Measurements from ENCODE around the gene PRXL2B.
"Not testable (repeated sequence)": the region's sequence is repeated elsewhere in the genome, so short reads cannot be mapped to it uniquely, and the experiment has no call there.

PRXL2B gene

DNA sequence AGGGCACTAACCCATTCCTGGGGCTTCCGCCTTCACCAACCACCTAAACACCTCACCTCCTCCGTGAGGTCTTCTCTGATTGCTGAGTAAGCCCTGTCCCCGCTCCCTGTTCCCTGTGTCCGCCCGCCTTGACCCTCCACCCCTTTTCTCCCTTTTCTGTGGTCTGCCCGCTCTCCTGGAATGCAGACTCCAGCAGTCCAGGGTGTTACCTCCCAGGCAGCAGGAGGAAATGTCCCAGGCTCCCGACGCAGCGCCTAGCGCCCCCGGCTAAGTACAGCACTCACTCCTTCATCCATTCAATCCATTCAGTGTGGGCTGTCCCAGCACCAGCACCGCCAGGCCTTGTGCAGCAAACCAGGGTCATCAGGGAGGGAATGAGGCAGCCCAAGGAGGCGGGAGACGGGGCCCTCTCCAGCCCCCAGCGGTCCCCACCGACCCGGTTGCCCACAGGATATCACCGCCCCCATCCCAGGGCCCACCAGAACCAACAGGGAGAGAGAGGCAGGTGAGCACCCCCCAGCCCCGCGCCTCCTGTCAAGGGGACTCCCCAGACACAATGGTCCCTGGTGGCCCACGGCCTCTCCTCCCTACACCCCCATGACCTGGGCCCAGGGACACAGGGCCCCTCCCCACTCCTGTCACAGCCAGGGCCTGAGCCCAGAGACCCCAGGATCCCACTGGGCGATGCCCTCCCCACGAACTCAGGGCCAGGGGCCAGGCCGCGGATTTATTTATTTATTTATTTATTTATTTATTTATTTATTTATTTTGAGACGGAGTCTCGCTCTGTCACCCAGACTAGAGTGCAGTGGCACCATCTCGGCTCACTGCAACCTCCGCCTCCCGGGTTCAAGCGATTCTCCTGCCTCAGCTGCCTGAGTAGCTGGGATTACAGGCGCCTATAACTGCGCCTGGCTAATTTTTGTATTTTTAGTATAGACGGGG lies 20.2 kb upstream of the PRXL2B start:
- DNase-seq, result no peak

DNA sequence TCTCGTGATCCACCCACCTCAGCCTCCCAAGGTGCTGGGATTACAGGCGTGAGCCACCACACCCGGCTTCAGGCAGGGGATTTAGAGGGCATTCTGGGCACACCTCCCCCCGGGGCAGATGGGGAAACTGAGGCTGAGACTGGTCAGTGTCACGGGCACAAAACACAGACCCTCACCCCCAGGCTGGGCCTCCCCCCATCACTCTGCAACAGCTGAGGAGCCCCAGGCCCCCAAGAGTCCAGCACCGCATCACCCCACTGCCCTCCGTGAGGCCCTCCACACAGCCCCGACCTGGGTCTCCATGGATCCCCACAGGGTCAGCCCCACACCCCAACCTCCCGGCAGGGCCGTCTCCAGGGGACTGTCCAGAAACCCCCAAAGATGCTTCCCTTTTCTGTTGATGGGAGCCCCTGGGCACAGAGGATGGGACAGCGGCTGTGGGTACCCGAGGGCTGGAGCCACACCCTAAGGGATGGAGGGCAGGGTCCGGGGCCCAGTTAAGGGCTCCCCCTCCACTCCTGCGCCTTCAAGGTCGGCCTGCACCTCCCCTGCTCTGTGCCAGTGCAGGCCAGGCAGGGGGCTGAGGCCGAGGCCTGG lies 19.4 kb upstream of the PRXL2B start:
- DNase-seq, result no peak

DNA sequence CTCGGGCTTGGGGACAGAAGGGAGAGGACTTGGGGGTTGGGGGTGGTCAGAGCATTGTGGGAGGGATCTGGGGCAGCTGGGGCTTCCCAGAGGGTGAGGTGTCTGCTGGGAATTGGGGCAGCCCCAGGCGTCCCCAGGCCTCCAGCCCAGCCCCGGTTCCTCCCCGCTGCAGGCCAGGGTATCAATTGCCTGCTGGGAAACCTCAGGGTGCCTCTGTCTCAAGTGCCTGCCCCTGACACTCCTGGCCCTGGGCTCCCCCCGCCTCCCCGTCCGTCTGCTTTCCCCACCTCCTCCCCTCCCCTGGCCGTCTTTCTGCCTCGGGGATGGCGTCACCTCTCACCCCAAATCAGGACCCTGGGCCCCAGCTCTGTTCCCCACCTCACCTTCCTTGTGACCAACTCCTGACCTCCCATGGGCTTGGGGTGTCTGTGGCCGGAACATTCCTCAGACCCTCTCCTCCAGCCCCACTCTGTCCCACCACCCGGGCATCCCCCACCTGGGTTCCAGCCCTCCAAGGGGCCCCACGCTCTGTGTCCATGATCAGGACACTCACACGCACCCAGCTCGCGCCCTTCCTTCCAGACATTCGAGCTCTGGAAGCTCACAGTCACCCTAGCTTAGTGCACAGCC lies 18.3 kb upstream of the PRXL2B start:
- not testable (repeated sequence) for DNase-seq

DNA sequence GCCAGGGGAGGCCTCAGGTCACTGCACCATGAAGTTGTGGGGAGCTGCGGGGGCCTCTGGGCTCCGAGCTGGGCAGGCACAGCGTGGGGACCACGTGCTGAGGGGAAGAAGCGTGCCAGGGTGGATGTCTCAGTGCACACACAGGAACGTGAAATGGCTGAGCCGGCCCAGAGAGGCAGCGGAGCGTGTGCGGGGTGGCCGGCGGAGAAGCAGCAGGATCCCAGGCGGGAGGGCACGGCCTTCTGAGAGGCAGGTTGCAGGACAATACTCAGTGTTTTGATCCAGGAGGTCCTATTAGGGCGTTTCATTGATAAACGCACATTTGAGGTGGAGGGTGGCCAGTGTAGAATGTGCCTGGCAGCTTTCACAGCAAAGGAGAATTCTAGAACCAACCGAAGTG lies 17.5 kb upstream of the PRXL2B start:
- DNase-seq, result no peak

DNA sequence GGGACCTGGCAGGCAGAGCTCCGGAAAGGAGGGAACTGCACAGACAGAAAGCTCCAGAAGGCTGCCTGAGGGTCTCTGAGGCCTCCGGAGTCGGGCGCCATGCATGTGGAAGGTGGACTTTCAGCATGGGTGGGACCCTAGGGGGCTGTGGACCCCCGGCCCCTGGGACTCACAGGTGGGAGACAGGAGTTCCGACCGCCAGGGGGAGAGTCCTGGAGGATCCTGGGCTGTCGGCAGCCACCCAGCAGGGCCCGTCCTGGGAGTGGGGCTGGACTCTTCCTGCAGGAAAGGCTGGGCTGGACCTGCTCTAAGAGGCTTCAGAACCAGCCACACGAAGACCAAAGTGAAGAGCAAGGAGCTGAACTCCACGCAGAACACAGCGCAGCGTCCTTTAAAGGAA lies 16.9 kb upstream of the PRXL2B start:
- DNase-seq, result not testable (repeated sequence)

DNA sequence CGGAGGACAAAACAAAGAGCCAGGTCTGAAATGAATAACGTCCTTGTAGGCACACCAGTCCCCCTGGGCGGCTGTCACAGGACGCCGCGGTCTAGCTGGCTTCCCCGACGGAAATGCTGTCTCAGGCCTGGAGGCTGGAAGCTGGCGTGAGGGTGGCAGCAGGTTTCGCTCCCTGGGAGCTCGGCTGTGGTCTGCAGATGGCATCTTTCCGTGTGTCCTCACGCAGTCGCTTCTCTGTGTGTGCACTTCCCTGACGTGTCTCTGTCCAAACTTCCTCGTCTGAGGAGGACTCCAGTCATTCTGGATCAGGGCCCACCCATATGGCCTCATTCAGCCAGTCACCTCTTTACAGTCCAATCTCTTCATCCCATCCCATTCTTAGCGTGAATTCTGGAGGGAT lies 16.2 kb upstream of the PRXL2B start:
- no peak for DNase-seq

DNA sequence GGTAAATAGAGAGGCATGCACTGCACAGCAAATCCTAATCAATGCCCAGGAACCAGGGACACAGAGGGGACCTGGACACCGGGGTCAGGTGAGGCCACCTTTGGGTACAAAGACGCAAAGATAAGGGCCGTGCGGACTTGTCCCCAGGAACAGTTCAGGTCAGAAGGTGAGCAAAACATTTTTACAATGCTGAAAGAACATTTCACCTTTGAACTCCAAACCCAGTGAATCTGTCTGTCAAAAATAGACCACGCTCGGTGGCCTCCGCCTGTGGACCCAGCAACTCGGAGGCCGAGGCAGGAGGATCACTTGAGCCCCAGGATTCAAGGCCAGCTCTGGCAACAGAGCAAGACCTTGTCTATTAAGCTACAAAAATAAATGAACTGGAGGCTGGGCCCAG lies 15.2 kb upstream of the PRXL2B start:
- no peak for DNase-seq

DNA sequence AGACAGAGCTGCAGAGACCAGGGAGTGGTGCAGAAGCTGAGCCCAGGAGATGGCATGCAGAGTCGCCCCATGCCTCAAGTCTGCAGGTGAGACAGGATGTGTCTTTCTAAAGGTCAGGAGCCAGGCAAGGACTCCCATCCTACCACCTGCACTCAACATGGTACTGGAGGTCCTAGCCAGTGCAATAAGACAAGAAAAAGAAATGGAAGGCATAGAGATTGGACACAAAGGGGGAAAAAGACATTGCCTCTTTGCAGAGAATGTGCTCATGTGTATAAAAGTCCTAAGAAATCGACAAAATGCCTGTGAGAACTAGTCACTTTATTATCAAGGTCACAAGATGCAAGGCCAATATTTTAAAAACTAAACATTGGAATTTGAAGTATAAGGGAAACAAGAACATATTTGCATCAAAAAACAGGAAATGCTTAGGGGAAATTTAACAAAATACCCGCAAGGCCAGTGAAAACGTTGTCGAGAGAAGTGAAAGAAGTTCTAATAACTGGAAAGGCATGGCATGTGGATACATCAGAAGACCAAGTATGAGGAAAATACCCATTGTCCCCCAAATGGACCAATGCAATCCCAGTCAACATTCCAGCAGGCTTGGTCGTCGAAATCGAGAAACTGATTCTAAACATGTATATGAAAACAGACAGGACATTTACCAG lies 13.2 kb upstream of the PRXL2B start:
- DNase-seq, result no peak

DNA sequence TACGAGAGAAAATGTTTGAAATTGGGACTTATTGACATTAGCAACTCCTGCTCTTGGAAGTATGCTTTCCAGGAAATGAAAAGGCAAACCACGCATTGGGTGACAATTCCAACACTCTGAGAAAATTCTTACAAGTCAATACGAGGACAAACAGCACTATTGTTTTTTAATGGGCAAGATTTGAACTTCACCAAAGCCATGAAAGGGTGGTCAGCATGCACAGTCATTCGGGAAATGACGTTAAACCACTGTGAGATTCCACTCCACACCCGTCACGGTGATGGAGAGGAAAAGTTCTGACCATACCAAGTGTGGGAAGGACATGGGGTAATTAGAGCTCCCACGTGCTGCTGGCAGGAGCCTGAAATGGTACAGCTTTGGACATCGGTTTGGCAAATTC lies 12.2 kb upstream of the PRXL2B start:
- DNase-seq, result no peak

DNA sequence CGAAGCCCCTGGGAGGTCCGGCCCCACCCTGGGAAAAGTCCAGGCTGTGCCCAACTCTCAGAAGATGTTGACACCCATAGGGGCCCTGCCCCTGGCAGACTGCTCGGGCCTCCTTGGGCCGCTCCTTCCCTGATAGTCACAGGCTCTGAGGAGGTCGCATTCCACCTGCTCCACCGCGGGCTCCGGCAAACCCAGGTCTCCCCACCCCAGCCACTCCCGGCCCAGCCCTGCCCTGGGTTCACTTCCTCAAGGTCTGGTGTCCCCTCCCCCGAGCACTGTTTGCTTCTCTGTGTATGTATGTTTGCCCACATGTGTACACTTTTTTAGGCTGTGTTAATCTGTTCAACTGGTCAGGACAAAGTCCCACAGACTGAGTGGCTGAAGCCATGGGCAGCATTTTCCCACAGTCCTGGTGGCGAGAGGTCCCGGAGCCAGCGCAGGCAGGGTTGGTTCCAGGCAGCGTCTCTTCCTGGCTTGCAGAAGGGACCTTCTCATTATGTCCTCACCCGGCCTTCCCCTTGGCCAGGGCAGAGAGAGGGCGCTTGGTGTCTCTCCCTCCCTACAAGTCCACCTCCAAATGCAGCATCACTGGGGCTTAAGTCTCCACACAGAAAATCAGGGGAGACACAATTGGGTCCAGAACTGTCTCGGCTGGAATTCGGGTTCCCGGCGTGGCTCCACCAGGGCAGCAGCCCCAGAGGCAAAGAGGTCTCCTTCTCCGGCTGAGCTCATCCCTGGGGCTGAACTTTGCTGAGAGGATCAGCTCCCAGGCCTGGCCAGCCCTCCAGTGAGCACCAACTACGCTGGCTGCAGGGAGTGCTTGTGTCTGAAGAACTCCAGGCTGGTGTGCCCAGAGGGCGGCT lies 10.5 kb upstream of the PRXL2B start:
- no peak for DNase-seq

DNA sequence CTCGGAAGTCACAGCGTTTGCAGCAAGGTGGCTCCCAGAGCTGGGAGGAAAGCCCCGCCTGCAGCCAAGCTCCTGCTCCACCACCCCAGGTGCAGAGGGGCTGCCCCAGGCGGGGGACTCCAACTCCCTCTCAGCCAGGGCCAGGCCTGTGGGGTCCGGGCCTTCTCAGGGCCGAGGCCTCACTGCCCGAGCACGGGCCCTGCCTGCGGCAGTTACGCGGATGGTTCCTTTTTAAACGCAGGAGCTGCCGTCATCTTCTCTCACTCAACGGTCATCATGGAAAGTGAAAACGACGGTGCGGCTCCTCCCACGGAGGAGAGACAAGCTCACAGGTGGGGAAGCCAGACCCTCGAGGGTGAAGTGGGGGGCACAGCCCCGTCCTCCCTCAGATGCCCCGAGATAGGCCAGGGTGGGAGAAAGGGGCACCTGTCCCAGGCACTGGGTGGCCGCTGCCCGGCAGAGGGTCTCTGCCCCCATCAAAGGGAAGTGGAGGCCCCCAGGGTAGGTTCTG lies 9.0 kb upstream of the PRXL2B start:
- DNase-seq, result peak; percentile 57

DNA sequence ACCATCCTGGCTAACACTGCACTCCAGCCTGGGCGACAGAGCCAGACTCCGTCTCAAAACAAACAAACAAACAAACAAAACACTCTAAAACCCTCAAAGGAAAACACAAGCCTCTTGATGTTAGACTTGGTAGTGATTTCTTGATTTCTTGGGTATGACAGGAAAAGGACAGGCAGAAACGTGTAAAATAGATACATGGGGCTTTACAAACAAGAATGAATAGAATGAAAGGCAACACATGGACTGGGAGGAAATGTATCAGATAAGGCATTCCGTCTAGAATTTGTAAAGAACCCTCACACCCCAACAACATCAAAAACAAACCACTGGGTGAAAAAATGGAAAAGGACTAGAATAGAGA lies 7.8 kb upstream of the PRXL2B start:
- DNase-seq, result no peak

DNA sequence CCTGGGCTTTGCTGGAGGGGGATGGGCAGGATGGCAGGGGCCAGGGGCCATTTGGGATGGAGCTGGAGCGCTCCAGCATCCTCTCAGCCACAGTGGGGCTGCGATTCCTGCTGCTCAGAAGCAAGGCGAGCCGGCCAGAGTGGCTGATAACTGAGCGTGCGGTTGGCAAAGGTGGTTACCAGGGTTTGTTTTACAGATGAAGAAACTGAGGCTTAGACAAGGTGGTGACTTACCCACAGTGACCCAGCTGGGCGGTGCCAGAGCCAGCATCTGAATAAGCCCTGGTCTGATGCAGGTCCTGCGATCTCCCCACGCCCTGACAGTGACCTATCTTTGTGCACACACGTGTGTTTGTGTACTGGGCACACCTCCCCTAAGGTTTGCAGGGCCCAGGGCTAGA lies 5.9 kb upstream of the PRXL2B start:
- no peak for DNase-seq

DNA sequence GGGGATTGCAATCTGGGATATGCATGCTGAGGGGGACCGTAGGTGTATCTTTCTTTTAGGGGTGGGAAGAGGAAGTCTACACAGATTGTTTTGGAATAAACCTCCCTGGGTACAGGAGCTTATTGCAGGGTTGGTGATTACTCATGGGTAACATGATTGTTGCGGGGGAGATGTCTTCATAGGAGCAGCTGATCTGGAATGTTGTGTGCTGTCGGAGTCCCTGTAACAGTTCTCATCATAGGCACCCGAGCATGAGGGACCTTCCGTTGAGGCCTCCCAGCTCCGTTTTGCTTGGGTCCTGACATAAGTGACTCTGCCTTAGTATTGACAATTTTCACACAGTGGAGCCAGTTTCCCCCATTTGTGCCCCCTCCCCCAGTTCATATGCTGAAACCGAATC lies 4.2 kb upstream of the PRXL2B start:
- DNase-seq, result no peak

DNA sequence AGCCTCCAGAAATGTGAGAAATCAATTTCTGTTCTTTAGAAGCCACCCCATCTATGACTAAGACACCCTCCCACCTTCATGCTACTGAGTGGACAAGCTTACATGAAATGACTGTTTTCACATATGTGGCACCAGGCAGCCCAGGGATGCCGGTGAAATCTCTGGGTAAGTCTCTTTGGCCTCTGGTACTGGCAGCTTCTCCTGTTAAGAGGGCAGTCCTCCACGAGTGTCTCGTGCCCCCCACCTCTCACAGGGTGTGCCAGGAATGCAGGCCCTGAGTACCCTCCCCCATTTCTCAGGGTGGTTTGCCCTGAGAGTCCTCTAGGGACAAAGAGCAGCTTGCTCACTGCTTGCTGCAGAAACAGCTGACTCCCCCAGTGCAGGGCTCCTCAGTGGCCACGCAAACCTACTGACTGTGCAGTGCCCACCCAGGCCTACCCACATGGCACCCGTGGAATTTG lies 3.2 kb upstream of the PRXL2B start:
- no peak for DNase-seq

DNA sequence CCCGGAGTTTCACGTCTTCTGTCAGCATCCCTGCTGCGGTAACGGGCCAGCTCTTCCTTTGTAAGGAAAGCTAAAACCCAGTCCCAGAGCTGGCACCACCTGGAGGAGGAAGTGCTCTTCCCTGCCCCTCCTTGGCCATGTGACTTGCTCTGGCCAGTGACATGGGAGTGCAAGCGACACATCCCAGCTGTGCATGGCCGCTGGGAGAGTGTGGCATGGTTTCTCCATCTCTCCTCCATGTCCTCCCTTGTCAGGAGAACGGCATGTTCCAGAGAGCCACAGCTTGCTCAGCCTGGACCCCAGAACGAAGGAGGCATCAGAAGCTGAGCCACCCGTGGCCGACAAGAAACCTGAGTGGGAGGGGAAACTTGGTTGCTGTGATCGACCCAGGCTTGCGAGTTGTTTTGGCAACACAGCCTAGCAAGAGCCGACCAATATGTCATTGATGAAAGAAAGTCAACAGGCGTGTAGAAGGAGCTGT lies 2.7 kb upstream of the PRXL2B start:
- peak; percentile 58 for DNase-seq

DNA sequence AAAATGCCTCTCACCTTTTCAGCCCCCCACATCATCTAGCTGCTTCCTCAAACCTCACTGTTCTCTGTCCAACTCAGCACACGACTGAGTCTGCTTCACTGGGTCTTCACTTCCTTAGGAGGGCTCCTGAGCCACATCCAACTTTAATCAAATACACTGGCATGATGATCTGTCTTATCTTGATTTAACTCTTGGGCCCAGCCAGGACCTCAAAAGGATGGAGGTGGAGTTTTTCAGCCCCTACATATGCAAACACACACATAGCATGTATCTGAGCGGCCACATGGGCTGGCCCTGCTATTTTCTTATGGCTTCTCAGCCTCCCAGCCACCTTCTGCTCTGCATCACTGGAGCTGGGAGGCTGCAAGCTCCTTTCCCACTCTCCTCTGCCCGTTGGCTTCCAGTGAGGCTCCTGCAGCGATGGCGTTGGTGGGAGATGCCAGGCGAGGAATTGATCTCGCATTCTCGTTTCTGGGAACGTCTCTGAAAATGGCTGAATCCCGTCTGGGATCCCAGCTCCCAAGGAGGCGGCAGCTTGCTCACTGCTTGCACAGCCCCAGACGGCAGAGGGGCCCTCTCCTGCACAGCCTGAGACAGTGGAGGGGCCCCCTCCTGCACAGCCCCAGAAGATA lies 1.8 kb upstream of the PRXL2B start:
- DNase-seq, result no peak

DNA sequence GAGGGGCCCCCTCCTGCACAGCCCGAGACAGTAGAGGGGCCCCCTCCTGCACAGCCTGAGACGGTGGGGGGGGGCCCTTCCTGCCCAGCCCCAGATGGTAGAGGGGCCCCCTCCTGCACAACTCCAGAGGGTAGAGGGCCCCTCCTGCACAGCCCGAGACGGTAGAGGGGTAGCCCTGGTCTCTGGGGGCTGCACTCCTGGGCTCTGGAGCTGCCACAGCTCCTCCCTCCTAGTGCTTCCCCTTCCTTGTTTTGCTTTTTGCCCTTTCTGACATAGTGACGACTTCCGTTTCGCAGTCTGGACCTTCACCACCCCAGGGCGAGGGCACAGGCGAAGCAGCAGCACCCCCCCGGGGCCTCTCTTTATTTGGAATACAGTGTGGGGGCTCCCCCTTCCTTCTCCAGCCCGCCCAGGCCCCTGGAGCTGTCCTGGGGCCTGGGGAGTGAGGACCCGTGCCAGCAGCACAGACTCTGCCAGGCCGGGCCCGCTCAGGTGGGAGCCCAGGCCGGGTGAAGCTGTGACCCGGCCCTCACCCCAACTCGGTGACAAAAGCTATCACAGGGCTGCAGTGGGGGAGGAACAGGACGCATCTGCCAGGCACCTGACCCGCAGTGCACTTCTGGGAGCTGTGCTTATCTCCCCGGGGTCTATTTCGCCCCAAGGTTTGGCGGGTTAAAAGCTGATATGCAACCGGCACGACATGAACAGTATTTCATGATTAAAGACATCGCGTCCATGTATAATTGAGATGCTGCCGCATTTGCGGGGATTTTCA lies 1.1 kb upstream of the PRXL2B start:
- peak; percentile 71 for DNase-seq

DNA sequence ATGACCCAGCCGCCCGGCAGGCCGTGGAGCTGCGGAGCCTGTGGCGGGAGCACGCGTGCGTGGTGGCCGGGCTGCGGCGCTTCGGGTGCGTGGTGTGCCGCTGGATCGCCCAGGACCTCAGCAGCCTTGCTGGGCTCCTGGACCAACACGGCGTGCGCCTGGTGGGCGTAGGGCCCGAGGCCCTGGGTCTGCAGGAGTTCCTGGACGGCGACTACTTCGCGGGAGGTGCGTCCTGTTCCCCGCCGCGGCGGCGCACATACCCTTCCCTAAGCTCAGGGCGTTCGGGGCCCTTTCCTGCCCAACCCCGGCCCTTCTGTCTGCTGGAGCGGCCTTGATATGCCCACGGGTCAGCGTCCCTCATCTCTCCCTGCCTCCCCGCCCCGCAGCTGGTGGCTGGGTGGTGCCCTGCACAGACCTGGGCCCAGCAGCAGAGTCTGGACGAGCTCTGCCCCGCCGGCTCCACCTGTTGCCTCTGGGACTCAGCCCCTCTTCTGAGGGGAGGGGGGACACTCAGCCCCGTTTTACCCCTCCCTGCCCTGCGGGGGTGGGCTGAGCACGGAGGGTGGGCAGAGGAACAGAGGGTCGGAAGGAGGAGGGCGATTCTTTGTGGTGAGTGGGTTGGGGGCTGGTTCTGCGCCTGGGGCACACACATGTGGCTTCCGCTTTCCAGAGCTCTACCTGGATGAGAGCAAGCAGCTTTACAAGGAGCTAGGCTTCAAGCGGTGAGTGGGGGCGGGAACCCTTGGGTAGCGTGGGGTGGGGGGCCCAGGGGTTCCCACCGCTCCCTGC lies 688 bp downstream of the PRXL2B start:
- DNase-seq, result no peak

Data from activated CD4-positive, alpha-beta T cell treated with anti-CD3 and anti-CD28 coated beads, Interleukin-2, amount 50 U/mL, for 1 hour (primary cell).